ENCODE results near the gene AMOTL1.
"Not testable (repeated sequence)": the region's sequence is repeated elsewhere in the genome, so short reads cannot be mapped to it uniquely, and the experiment has no call there.

AMOTL1 gene

GRCh38 chr11:94895451-94895850 lies 127.3 kb downstream of the AMOTL1 start:
- no peak for DNase-seq

GRCh38 chr11:94895971-94896370 lies 127.8 kb downstream of the AMOTL1 start:
- DNase-seq: no peak

- no peak for DNase-seq
These were observed 129.2 kb downstream of the AMOTL1 start for GRCh38 chr11:94897330-94897768.

GRCh38 chr11:94907226-94907625 lies 139.1 kb downstream of the AMOTL1 start:
- no peak for DNase-seq

- no peak for DNase-seq
These were observed 141.2 kb downstream of the AMOTL1 start for GRCh38 chr11:94909371-94909820.

- DNase-seq: no peak
These were observed 142.1 kb downstream of the AMOTL1 start for GRCh38 chr11:94910270-94910669.

GRCh38 chr11:94910779-94911178 lies 142.6 kb downstream of the AMOTL1 start:
- DNase-seq: no peak

GRCh38 chr11:94912806-94913205 lies 144.7 kb downstream of the AMOTL1 start:
- no peak for DNase-seq

- DNase-seq: not testable (repeated sequence)
These were observed 145.7 kb downstream of the AMOTL1 start for GRCh38 chr11:94913718-94914394.

- DNase-seq: no peak
These were observed 152.2 kb downstream of the AMOTL1 start for GRCh38 chr11:94920311-94920710.

GRCh38 chr11:94922321-94923003 lies 154.3 kb downstream of the AMOTL1 start:
- no peak for DNase-seq

- no peak for DNase-seq
These were observed 154.8 kb downstream of the AMOTL1 start for GRCh38 chr11:94923004-94923334.

- DNase-seq: no peak
These were observed 156.0 kb downstream of the AMOTL1 start for GRCh38 chr11:94924171-94924572.

GRCh38 chr11:94924612-94925011 lies 156.5 kb downstream of the AMOTL1 start:
- DNase-seq: no peak

GRCh38 chr11:94925422-94926270 lies 157.5 kb downstream of the AMOTL1 start:
- DNase-seq: no peak

- no peak for DNase-seq
These were observed 158.1 kb downstream of the AMOTL1 start for GRCh38 chr11:94926271-94926625.

Data from NCI-H2081 treated with DMSO at 0.1 percent for 48 hours (cell line).